ENCODE measurements around the gene CALCA.

Gene CALCA

DNA sequence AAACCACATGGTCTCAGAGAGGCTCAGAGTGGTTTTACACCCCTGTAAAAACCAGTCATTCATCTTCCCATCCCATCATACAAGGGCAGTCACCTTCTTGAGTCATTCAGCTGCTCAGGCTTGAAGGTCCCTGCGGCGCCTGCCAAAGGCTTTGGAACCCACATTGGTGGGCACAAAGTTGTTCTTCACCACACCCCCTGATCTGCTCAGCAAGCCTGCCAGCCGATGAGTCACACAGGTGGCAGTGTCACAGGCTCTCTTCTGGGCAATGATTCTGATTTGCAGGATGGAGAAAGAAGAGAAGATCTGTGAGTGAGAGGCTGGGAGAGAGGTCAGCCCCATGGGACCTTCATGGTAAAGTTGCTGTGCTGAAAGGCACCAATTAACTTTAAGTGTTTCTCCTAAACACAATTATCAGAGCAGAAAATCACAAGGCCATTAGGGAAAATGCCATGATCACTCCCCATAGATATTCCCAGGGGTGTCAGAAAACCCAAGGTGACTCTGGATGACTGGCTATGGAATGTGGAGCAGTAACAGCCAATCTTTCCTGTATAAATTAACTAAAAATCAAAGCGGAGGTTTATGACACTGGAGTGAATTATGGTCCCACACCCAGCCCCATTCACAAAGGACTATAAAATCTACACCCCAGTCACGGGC lies 4.4 kb downstream of the CALCA start:
- TF ChIP-seq CREB5 (CRISPR knock-in tag; IDR thresholded peaks at IDR 0.05; ENCODE audit: low read depth) (no peak), PPARA (CRISPR knock-in tag; IDR thresholded peaks at IDR 0.05; ENCODE audit: borderline replicate concordance) (no peak), TOX (CRISPR knock-in tag; IDR thresholded peaks at IDR 0.05; ENCODE audit: borderline replicate concordance) (no peak), ZNF565 (CRISPR knock-in tag; conservative IDR thresholded peaks at IDR 0.05; ENCODE audit: low read depth) (no peak), ZNF8 (CRISPR knock-in tag; IDR thresholded peaks at IDR 0.05) (no peak), ARNTL (CRISPR knock-in tag; IDR thresholded peaks at IDR 0.05; ENCODE audit: borderline replicate concordance, low read depth) (no peak), CSDC2 (CRISPR knock-in tag; IDR thresholded peaks at IDR 0.05) (no peak), CSRNP3 (CRISPR knock-in tag; IDR thresholded peaks at IDR 0.05) (no peak), OSR1 (CRISPR knock-in tag; IDR thresholded peaks at IDR 0.05) (no peak), GLIS3 (CRISPR knock-in tag; IDR thresholded peaks at IDR 0.05) (no peak), POU6F1 (CRISPR knock-in tag; IDR thresholded peaks at IDR 0.05; ENCODE audit: borderline replicate concordance, low read depth) (no peak), ZC3H10 (CRISPR knock-in tag; IDR thresholded peaks at IDR 0.05) (no peak)
- TF ChIP-seq, protein P1, sequence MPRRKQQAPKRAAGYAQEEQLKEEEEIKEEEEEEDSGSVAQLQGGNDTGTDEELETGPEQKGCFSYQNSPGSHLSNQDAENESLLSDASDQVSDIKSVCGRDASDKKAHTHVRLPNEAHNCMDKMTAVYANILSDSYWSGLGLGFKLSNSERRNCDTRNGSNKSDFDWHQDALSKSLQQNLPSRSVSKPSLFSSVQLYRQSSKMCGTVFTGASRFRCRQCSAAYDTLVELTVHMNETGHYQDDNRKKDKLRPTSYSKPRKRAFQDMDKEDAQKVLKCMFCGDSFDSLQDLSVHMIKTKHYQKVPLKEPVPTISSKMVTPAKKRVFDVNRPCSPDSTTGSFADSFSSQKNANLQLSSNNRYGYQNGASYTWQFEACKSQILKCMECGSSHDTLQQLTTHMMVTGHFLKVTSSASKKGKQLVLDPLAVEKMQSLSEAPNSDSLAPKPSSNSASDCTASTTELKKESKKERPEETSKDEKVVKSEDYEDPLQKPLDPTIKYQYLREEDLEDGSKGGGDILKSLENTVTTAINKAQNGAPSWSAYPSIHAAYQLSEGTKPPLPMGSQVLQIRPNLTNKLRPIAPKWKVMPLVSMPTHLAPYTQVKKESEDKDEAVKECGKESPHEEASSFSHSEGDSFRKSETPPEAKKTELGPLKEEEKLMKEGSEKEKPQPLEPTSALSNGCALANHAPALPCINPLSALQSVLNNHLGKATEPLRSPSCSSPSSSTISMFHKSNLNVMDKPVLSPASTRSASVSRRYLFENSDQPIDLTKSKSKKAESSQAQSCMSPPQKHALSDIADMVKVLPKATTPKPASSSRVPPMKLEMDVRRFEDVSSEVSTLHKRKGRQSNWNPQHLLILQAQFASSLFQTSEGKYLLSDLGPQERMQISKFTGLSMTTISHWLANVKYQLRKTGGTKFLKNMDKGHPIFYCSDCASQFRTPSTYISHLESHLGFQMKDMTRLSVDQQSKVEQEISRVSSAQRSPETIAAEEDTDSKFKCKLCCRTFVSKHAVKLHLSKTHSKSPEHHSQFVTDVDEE (CRISPR knock-in tag; IDR thresholded peaks at IDR 0.05), result no peak
- ATAC-seq, result no peak

DNA sequence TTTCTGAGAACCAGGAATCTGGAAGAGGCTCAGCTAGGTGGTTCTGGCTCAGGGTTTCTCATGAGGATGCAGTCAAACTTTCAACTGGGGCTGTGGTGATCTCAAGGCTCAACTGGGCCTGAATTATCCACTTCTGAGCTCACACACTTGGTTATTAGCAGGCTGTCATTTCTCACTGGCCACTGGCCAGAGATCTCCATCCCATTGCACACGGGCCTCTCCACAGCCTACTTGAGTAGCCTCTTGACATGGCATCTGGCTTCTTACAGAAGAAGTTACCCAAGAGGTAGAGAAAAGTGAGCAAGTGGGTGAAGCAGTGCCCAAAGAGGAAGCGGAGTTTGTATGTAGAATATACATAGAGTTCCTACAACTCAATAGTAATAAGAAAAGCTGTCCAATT lies 16.0 kb downstream of the CALCA start:
- no peak for TF ChIP-seq ESRRG (CRISPR knock-in tag; IDR thresholded peaks at IDR 0.05)
- no peak for TF ChIP-seq SNAI2 (CRISPR knock-in tag; IDR thresholded peaks at IDR 0.05)
- TF ChIP-seq POU6F1 (CRISPR knock-in tag; IDR thresholded peaks at IDR 0.05; ENCODE audit: borderline replicate concordance, low read depth), result no peak
- TF ChIP-seq ISL1 (CRISPR knock-in tag; IDR thresholded peaks at IDR 0.05), result no peak
- TF ChIP-seq ZNF8 (CRISPR knock-in tag; IDR thresholded peaks at IDR 0.05), result no peak
- no peak for TF ChIP-seq OSR1 (CRISPR knock-in tag; IDR thresholded peaks at IDR 0.05)
- no peak for TF ChIP-seq ZNF565 (CRISPR knock-in tag; conservative IDR thresholded peaks at IDR 0.05; ENCODE audit: low read depth)
- TF ChIP-seq ZNF70 (CRISPR knock-in tag; IDR thresholded peaks at IDR 0.05), result no peak
- TF ChIP-seq, protein P1 (CRISPR knock-in tag; IDR thresholded peaks at IDR 0.05), result no peak
- no peak for TF ChIP-seq CSRNP3 (CRISPR knock-in tag; IDR thresholded peaks at IDR 0.05)
- no peak for TF ChIP-seq BACH2 (CRISPR knock-in tag; IDR thresholded peaks at IDR 0.05; ENCODE audit: borderline replicate concordance)
- no peak for TF ChIP-seq ZFP30 (CRISPR knock-in tag; IDR thresholded peaks at IDR 0.05)
- no peak for TF ChIP-seq CREB5 (CRISPR knock-in tag; IDR thresholded peaks at IDR 0.05; ENCODE audit: low read depth)
- TF ChIP-seq, protein P2, sequence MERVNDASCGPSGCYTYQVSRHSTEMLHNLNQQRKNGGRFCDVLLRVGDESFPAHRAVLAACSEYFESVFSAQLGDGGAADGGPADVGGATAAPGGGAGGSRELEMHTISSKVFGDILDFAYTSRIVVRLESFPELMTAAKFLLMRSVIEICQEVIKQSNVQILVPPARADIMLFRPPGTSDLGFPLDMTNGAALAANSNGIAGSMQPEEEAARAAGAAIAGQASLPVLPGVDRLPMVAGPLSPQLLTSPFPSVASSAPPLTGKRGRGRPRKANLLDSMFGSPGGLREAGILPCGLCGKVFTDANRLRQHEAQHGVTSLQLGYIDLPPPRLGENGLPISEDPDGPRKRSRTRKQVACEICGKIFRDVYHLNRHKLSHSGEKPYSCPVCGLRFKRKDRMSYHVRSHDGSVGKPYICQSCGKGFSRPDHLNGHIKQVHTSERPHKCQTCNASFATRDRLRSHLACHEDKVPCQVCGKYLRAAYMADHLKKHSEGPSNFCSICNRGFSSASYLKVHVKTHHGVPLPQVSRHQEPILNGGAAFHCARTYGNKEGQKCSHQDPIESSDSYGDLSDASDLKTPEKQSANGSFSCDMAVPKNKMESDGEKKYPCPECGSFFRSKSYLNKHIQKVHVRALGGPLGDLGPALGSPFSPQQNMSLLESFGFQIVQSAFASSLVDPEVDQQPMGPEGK (CRISPR knock-in tag; IDR thresholded peaks at IDR 0.05; ENCODE audit: borderline replicate concordance), result no peak
- TF ChIP-seq TOX (CRISPR knock-in tag; IDR thresholded peaks at IDR 0.05; ENCODE audit: borderline replicate concordance), result no peak
- ATAC-seq, result no peak
